Stimulated activated CD8-positive, alpha-beta memory T cell treated with anti-CD3 and anti-CD28 coated beads, Interleukin-4, amount 100 ng/mL, for 4 hours (primary cell): ENCODE data around the gene CHMP3.

Experiments used
- DNase-seq, 2 donors: peaks; one replicate each; pipeline ENCODE4 v3.0.0-alpha.2; 2020; ENCODE audit warnings: low read depth in 2 of 2, low spot score in 1 of 2

The CHMP3 gene

GRCh38 chr2:86471637-86472036, 91.6 kb downstream of the CHMP3 start:
- DNase-seq, result no peak

GRCh38 chr2:86470890-86471289, 92.4 kb downstream of the CHMP3 start:
- DNase-seq, result no peak

- DNase-seq, result no peak
Measured at GRCh38 chr2:86468162-86469033, 94.8 kb downstream of the CHMP3 start.

GRCh38 chr2:86466306-86466705, 96.9 kb downstream of the CHMP3 start:
- no peak for DNase-seq

GRCh38 chr2:86464652-86465051, 98.6 kb downstream of the CHMP3 start:
- DNase-seq, result no peak

GRCh38 chr2:86461042-86461743, 102.0 kb downstream of the CHMP3 start:
- no peak for DNase-seq

GRCh38 chr2:86455181-86455580, 108.1 kb downstream of the CHMP3 start:
- no peak for DNase-seq

GRCh38 chr2:86454238-86454637, 109.0 kb downstream of the CHMP3 start:
- no peak for DNase-seq

GRCh38 chr2:86453836-86454235, 109.4 kb downstream of the CHMP3 start:
- no peak for DNase-seq
